ENCODE measurements around the gene TTPAL. TPM values are rescaled to one million over a fixed set of nuclear protein-coding genes. Genes with fewer than 3 reads are reported as not detected.
A peak's percentile ranks its signal among the peaks of the same experiment; 100 is the strongest.

TTPAL gene
- total and polyA plus RNA-seq, 10 of the 15 experiments (the other 5 are each of a cell fraction or from before 2014, with no cell fraction given) = 4.0 to 24.0 (median 9.3) TPM

DNA sequence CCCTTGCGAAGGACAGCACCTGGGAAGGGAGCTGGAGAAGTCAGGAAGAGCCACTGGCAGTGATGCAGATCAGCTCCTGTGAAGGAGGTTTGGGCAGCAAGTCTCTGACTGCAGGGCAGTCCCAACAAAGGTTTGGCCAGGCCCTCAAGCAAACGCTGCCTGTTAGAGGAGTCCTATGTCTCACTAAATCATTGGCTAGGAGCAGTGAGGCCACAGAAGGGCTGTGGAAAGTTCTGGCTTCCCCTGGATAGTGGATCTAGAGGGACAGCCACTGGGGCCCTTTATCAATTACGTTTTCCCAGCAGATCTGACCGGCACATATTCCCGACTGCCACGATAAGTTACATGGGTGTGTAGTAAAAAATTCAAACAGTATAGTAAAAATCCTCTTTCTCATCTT lies 2.5 kb downstream of the TTPAL start:
- BruUV-seq (replicated peaks) = no TSS peak
- H2AFZ ChIP-seq (ENCODE audit: control insufficient read depth, low read depth, low read length) = no peak overlapping the region
- TF ChIP-seq POLR2AphosphoS5 (IDR thresholded peaks at IDR 0.05; ENCODE audit: low read length) = no peak
- ChIA-PET CTCF (interaction anchor here (1.2 kb wide), 1 partner anchor 410 kb away, joined by 3 read pairs; no protein-coding TSS in a partner anchor), POLR2A (no interaction called here), RAD21 (ENCODE audit: unreplicated experiment) (no interaction called here), SMC1A (ENCODE audit: uncharacterized antibody, unreplicated experiment) (no interaction called here)
- no peak for FAIRE-seq
- no peak overlapping the region for H3K9ac ChIP-seq (ENCODE audit: control insufficient read depth, insufficient read depth, low read length)
- H3K79me2 ChIP-seq (ENCODE audit: control insufficient read depth, insufficient read depth, low read length) = peaks cover 15% of the 10 kb centered on the region
- H3K27me3 ChIP-seq (replicated peaks in 1 of 2; ENCODE audit: control insufficient read depth in 2 of 2, insufficient read depth in 2 of 2, low read length in 1 of 2) = no peaks in the 10 kb centered on the region
- no peak overlapping the region for H3K27ac ChIP-seq (ENCODE audit: control insufficient read depth, insufficient read depth)
- no peaks in the 10 kb centered on the region for H4K20me1 ChIP-seq (ENCODE audit: control insufficient read depth, insufficient read depth)
- DNase-seq (ENCODE audit: low read depth, low spot score) = no peak
- ATAC-seq = no peak
- intact Hi-C loops (cut with micrococcal nuclease; ENCODE audit: unreplicated experiment) (loop anchor here (5.0 kb wide), 2 partner anchors 109 to 134 kb away; no protein-coding TSS in a partner anchor), in situ Hi-C loops (cut with MboI) (no loop called here)
- peaks cover 0 to 3% of the 10 kb centered on the region in 2 experiments; a peak in 3 of 4 replicates for H3K36me3 ChIP-seq (ENCODE audit: control insufficient read depth in 2 of 2, insufficient read depth in 2 of 2, low read length in 1 of 2)
- no peaks in the 10 kb centered on the region; the same call in 1 of the 2 replicates for H3K4me1 ChIP-seq (ENCODE audit: control insufficient read depth, insufficient read depth, low read length)
- no peaks in the 10 kb centered on the region for H3K9me3 ChIP-seq (replicated peaks; ENCODE audit: control insufficient read depth, insufficient read depth, low read length)
- no peak overlapping the region for H3K4me2 ChIP-seq (ENCODE audit: control insufficient read depth, insufficient read depth)
- 91% methylated on average over 6 of the region's 6 CpGs for WGBS (ENCODE audit: insufficient coverage, insufficient replicate concordance, low lambda C conversion rate, missing lambda C conversion rate)
- no peak overlapping the region for H3K4me3 ChIP-seq

DNA sequence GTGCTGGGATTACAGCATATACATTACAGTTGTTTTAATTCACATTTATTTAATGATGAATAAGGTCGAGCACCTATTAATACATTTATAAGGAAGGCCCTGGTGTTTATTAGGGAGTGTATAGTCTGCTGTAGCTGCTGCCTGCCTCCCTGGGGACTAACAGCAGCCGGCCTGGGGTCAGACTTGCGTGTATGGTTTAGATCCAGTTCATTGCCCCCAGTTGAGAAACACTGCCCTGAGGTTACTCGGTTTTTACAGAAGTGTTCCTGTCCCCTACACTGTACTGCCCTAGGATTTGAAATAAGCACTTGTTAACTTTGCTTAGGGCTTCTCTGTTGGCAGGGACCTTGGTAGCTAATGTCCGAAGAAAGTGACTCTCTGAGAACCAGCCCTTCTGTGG lies 4.0 kb downstream of the TTPAL start:
- FAIRE-seq = no peak
- TF ChIP-seq ZBED1 (IDR thresholded peaks at IDR 0.05; ENCODE audit: borderline replicate concordance) = no peak
- no peak for TF ChIP-seq JUND (IDR thresholded peaks at IDR 0.05; ENCODE audit: low read depth, low read length)
- TF ChIP-seq FOXK2 (IDR thresholded peaks at IDR 0.05) = no peak
- TF ChIP-seq, protein P1, sequence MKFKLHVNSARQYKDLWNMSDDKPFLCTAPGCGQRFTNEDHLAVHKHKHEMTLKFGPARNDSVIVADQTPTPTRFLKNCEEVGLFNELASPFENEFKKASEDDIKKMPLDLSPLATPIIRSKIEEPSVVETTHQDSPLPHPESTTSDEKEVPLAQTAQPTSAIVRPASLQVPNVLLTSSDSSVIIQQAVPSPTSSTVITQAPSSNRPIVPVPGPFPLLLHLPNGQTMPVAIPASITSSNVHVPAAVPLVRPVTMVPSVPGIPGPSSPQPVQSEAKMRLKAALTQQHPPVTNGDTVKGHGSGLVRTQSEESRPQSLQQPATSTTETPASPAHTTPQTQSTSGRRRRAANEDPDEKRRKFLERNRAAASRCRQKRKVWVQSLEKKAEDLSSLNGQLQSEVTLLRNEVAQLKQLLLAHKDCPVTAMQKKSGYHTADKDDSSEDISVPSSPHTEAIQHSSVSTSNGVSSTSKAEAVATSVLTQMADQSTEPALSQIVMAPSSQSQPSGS (IDR thresholded peaks at IDR 0.05; ENCODE audit: low read length) = no peak
- TF ChIP-seq, protein P2, sequence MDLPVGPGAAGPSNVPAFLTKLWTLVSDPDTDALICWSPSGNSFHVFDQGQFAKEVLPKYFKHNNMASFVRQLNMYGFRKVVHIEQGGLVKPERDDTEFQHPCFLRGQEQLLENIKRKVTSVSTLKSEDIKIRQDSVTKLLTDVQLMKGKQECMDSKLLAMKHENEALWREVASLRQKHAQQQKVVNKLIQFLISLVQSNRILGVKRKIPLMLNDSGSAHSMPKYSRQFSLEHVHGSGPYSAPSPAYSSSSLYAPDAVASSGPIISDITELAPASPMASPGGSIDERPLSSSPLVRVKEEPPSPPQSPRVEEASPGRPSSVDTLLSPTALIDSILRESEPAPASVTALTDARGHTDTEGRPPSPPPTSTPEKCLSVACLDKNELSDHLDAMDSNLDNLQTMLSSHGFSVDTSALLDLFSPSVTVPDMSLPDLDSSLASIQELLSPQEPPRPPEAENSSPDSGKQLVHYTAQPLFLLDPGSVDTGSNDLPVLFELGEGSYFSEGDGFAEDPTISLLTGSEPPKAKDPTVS (IDR thresholded peaks at IDR 0.05; ENCODE audit: low read depth, low read length) = no peak
- no peak for TF ChIP-seq PAX5 (IDR thresholded peaks at IDR 0.05; ENCODE audit: borderline replicate concordance, low read depth, low read length)
- no peak for TF ChIP-seq EGR1 (IDR thresholded peaks at IDR 0.05; ENCODE audit: borderline replicate concordance in 1 of 2, low read depth in 2 of 2, low read length in 2 of 2)
- TF ChIP-seq MYB (IDR thresholded peaks at IDR 0.05; ENCODE audit: borderline replicate concordance, low read depth, low read length) = no peak
- TF ChIP-seq NFXL1 (IDR thresholded peaks at IDR 0.05; ENCODE audit: borderline replicate concordance) = no peak
- TF ChIP-seq ETV6 (conservative IDR thresholded peaks at IDR 0.05 in 1 of 2, IDR thresholded peaks at IDR 0.05 in 1 of 2; ENCODE audit: borderline replicate concordance in 1 of 2, low read depth in 1 of 2) = no peak
- TF ChIP-seq RAD21 (IDR thresholded peaks at IDR 0.05; ENCODE audit: insufficient read depth, low read depth, low read length) = no peak
- TF ChIP-seq BMI1 (IDR thresholded peaks at IDR 0.05; ENCODE audit: borderline replicate concordance) = no peak

More for the DNA sequence above, 4.0 kb downstream of the TTPAL start:
- 13% methylated on average over 5 of the region's 5 CpGs for WGBS (ENCODE audit: insufficient coverage, insufficient replicate concordance, low lambda C conversion rate, missing lambda C conversion rate)
- RAD21 ChIA-PET (ENCODE audit: unreplicated experiment) = no interaction called here
- in situ Hi-C loops (cut with MboI) = no loop called here
- H2AFZ ChIP-seq (ENCODE audit: control insufficient read depth, low read depth, low read length) = no peak overlapping the region
- H3K9me3 ChIP-seq (replicated peaks; ENCODE audit: control insufficient read depth, insufficient read depth, low read length) = no peaks in the 10 kb centered on the region
- intact Hi-C loops (cut with micrococcal nuclease; ENCODE audit: unreplicated experiment) = loop anchor here (5.0 kb wide), 2 partner anchors 108 to 133 kb away; no protein-coding TSS in a partner anchor
- H3K27ac ChIP-seq (ENCODE audit: control insufficient read depth, insufficient read depth) = no peak overlapping the region
- POLR2A ChIA-PET = interaction anchor here (1.3 kb wide), 1 partner anchor 26 kb away, joined by 3 read pairs; no protein-coding TSS in a partner anchor
- DNase-seq (ENCODE audit: low read depth, low spot score) (no peak), ATAC-seq (peak; percentile 52)
- SMC1A ChIA-PET (ENCODE audit: uncharacterized antibody, unreplicated experiment) = no interaction called here
- H3K36me3 ChIP-seq (ENCODE audit: control insufficient read depth in 2 of 2, insufficient read depth in 2 of 2, low read length in 1 of 2) = peaks cover 0 to 6% of the 10 kb centered on the region in 2 experiments; a peak in 3 of 4 replicates
- CTCF ChIA-PET = interaction anchor here (0.7 to 1.5 kb wide), 3 partner anchors 12 to 263 kb away, joined by 3 to 4 read pairs (median 4); no protein-coding TSS in a partner anchor
- no peaks in the 10 kb centered on the region for H3K27me3 ChIP-seq (replicated peaks in 1 of 2; ENCODE audit: control insufficient read depth in 2 of 2, insufficient read depth in 2 of 2, low read length in 1 of 2)
- no TSS peak for BruUV-seq (replicated peaks)
- H3K4me1 ChIP-seq (ENCODE audit: control insufficient read depth, insufficient read depth, low read length) = no peaks in the 10 kb centered on the region; the same call in 1 of the 2 replicates
- peaks cover 15% of the 10 kb centered on the region for H3K79me2 ChIP-seq (ENCODE audit: control insufficient read depth, insufficient read depth, low read length)
- no peaks in the 10 kb centered on the region for H4K20me1 ChIP-seq (ENCODE audit: control insufficient read depth, insufficient read depth)
- H3K4me2 ChIP-seq (ENCODE audit: control insufficient read depth, insufficient read depth) = no peak overlapping the region; the same call in 1 of the 2 replicates
- H3K9ac ChIP-seq (ENCODE audit: control insufficient read depth, insufficient read depth, low read length) = no peak overlapping the region
- H3K4me3 ChIP-seq = no peak overlapping the region

Measured in GM12878 (cell line).